ENCODE results near the gene DRP2. TPM values are rescaled to one million over a fixed set of nuclear protein-coding genes. Genes with fewer than 3 reads are reported as not detected.

Gene DRP2
- total RNA-seq, 1 experiment from 2014 or later, result 0.45 TPM

- no peaks in the 10 kb centered on the region for H3K9me3 ChIP-seq (ENCODE audit: low read depth, low read length, poor library complexity, severe bottlenecking)
- no peak for DNase-seq (ENCODE audit: low spot score)
- no peak overlapping the region for H3K4me3 ChIP-seq (ENCODE audit: low read depth, low read length, poor library complexity, severe bottlenecking)
- H3K27ac ChIP-seq (ENCODE audit: low read depth, low read length, poor library complexity, severe bottlenecking), result no peak overlapping the region
- H3K4me1 ChIP-seq (ENCODE audit: insufficient read depth, low read length, poor library complexity, severe bottlenecking), result no peaks in the 10 kb centered on the region
- ChIA-PET CTCF (no interaction called here), POLR2A (ENCODE audit: low non-redundant PET) (no interaction called here)
- no peak for TF ChIP-seq EZH2 (IDR thresholded peaks at IDR 0.05; ENCODE audit: borderline replicate concordance, low read depth, low read length, poor library complexity, severe bottlenecking)
- TF ChIP-seq, protein P1, sequence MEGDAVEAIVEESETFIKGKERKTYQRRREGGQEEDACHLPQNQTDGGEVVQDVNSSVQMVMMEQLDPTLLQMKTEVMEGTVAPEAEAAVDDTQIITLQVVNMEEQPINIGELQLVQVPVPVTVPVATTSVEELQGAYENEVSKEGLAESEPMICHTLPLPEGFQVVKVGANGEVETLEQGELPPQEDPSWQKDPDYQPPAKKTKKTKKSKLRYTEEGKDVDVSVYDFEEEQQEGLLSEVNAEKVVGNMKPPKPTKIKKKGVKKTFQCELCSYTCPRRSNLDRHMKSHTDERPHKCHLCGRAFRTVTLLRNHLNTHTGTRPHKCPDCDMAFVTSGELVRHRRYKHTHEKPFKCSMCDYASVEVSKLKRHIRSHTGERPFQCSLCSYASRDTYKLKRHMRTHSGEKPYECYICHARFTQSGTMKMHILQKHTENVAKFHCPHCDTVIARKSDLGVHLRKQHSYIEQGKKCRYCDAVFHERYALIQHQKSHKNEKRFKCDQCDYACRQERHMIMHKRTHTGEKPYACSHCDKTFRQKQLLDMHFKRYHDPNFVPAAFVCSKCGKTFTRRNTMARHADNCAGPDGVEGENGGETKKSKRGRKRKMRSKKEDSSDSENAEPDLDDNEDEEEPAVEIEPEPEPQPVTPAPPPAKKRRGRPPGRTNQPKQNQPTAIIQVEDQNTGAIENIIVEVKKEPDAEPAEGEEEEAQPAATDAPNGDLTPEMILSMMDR (conservative IDR thresholded peaks at IDR 0.05; ENCODE audit: low read depth, low read length), result no peak
- intact Hi-C loops (cut with micrococcal nuclease; ENCODE audit: unreplicated experiment), result no loop called here
- no TSS peak for BruUV-seq (replicated peaks)
- no peaks in the 10 kb centered on the region for H3K27me3 ChIP-seq (replicated peaks; ENCODE audit: insufficient read depth, low read depth, low read length, poor library complexity)
- no peaks in the 10 kb centered on the region for H3K36me3 ChIP-seq (ENCODE audit: insufficient read depth, low read length, poor library complexity, severe bottlenecking)
Observed at GRCh38 chrX:101231080-101231479, 11.5 kb downstream of the DRP2 start.

DNA sequence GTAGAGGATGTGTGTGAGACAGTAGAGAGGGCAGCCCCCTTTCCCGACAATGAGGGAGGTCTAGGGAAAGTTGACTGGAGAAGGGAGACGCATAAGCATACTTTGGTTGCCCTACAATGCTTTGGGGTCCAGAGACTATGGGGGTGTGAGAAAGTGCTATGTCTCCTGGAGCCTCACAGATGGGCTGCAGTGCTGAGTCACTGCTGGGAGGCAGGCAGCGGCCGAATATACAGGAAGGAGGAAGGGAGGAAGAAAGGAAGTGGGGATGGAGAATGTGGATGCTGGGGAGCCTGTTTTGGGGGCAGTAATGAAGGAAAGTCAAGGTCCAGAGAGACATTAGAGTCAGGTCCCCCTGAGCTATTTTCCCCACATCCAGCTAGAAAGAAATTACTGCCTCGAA, 12.7 kb downstream of the DRP2 start:
- Histone ChIP-seq H3K4me3 (ENCODE audit: low read depth, low read length, poor library complexity, severe bottlenecking) (no peak overlapping the region), H3K27me3 (replicated peaks; ENCODE audit: insufficient read depth, low read depth, low read length, poor library complexity) (no peaks in the 10 kb centered on the region), H3K36me3 (ENCODE audit: insufficient read depth, low read length, poor library complexity, severe bottlenecking) (no peaks in the 10 kb centered on the region), H3K27ac (ENCODE audit: low read depth, low read length, poor library complexity, severe bottlenecking) (no peak overlapping the region), H3K4me1 (ENCODE audit: insufficient read depth, low read length, poor library complexity, severe bottlenecking) (no peaks in the 10 kb centered on the region), H3K9me3 (ENCODE audit: low read depth, low read length, poor library complexity, severe bottlenecking) (no peaks in the 10 kb centered on the region)
- no peak for TF ChIP-seq EZH2 (IDR thresholded peaks at IDR 0.05; ENCODE audit: borderline replicate concordance, low read depth, low read length, poor library complexity, severe bottlenecking)
- TF ChIP-seq, protein P1 (conservative IDR thresholded peaks at IDR 0.05; ENCODE audit: low read depth, low read length), result no peak
- BruUV-seq (replicated peaks), result no TSS peak
- POLR2A ChIA-PET (ENCODE audit: low non-redundant PET), result no interaction called here
- CTCF ChIA-PET, result no interaction called here
- intact Hi-C loops (cut with micrococcal nuclease; ENCODE audit: unreplicated experiment), result no loop called here
- no peak for DNase-seq (ENCODE audit: low spot score)

- POLR2A ChIA-PET (ENCODE audit: low non-redundant PET), result no interaction called here
- intact Hi-C loops (cut with micrococcal nuclease; ENCODE audit: unreplicated experiment), result no loop called here
- H3K4me3 ChIP-seq (ENCODE audit: low read depth, low read length, poor library complexity, severe bottlenecking), result no peak overlapping the region
- TF ChIP-seq EZH2 (IDR thresholded peaks at IDR 0.05; ENCODE audit: borderline replicate concordance, low read depth, low read length, poor library complexity, severe bottlenecking), result no peak
- TF ChIP-seq, protein P1 (conservative IDR thresholded peaks at IDR 0.05; ENCODE audit: low read depth, low read length), result no peak
- H3K9me3 ChIP-seq (ENCODE audit: low read depth, low read length, poor library complexity, severe bottlenecking), result no peaks in the 10 kb centered on the region
- no peaks in the 10 kb centered on the region for H3K36me3 ChIP-seq (ENCODE audit: insufficient read depth, low read length, poor library complexity, severe bottlenecking)
- H3K27me3 ChIP-seq (replicated peaks; ENCODE audit: insufficient read depth, low read depth, low read length, poor library complexity), result no peaks in the 10 kb centered on the region
- H3K27ac ChIP-seq (ENCODE audit: low read depth, low read length, poor library complexity, severe bottlenecking), result no peak overlapping the region
- H3K4me1 ChIP-seq (ENCODE audit: insufficient read depth, low read length, poor library complexity, severe bottlenecking), result no peaks in the 10 kb centered on the region
- no TSS peak for BruUV-seq (replicated peaks)
- CTCF ChIA-PET, result no interaction called here
- no peak for DNase-seq (ENCODE audit: low spot score)
Observed at GRCh38 chrX:101237041-101237440, 17.5 kb downstream of the DRP2 start.
